K562 treated with DMSO at 1 percent for 24 hours (cell line): ENCODE data around the gene LBH. TPM values are rescaled to one million over a fixed set of nuclear protein-coding genes. Genes with fewer than 3 reads are reported as not detected.

Experiments
- total RNA-seq: library from RNA; unstranded; fragments of 300-600 nt; gene quantifications from 2 replicates; pipeline ENCODE4 v1.2.3, GENCODE V29; 2022; ENCODE audit warnings: low read depth; ENCODE audit not compliant: insufficient read depth

LBH gene
- 13.0 and 13.6 TPM in 2 replicates for total RNA-seq

GRCh38 chr2:30231212-30231995, at the start of gene LBH:
Gene LBH, plus strand, starts transcription at chr2:30231534. Its CDS starts 205 bp downstream, at chr2:30231739.

Other genes with a start within 250 kb of the LBH start
- 32.0 and 40.3 TPM in 2 replicates for gene YPEL5, start 84.5 kb upstream of the LBH start, total RNA-seq
- 3.3 and 3.5 TPM in 2 replicates for gene LCLAT1, start 215.7 kb downstream of the LBH start, total RNA-seq